Fibroblast of villous mesenchyme (primary cell): ENCODE data around the gene TBC1D22A. TPM values are rescaled to one million over a fixed set of nuclear protein-coding genes. Genes with fewer than 3 reads are reported as not detected.

Source experiments
- DNase-seq: peaks from one replicate; pipeline ENCODE4 v3.0.0-alpha.2; 2010; ENCODE audit warnings: low read depth
- H3K4me3 ChIP-seq: 2 replicates; pipeline ENCODE4 v1.5.1; 2011; ENCODE audit warnings: low read depth, mild to moderate bottlenecking, low read length
- total RNA-seq: library from RNA; depleted of rRNA; stranded (reverse); fragments of >200 nt; gene quantifications from 2 replicates; pipeline ENCODE4 v1.2.3, GENCODE V29; 2012
- TF ChIP-seq, protein P1 (sequence below): IDR thresholded peaks from 2 replicates; pipeline ENCODE4 v1.5.1; 2012; ENCODE audit warnings: low read depth, mild to moderate bottlenecking, low read length; ENCODE audit not compliant: insufficient read depth

Gene TBC1D22A
- total RNA-seq, 1 donor, result 12.5 TPM

DNA sequence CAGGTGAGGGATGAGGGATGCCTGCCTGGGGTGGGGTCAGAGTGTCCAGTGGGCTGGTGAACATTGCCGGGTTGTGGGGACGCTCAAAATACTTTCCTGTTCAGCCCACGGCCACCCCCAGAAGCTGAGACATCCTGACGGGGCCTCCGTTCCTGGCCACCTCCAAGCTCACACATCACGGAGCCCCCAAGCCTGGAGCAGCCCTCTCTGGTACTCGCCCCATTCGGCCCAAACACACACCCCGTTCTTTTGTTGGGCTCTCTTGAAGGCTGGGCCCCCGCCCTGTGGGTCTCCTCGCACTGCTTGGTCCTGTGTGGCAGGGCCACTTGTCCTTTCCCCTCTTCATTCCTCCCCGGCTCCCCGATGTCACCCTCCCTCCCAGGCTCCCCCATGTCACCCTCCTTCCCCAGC, 442.6 kb downstream of the TBC1D22A start:
- TF ChIP-seq, protein P1, sequence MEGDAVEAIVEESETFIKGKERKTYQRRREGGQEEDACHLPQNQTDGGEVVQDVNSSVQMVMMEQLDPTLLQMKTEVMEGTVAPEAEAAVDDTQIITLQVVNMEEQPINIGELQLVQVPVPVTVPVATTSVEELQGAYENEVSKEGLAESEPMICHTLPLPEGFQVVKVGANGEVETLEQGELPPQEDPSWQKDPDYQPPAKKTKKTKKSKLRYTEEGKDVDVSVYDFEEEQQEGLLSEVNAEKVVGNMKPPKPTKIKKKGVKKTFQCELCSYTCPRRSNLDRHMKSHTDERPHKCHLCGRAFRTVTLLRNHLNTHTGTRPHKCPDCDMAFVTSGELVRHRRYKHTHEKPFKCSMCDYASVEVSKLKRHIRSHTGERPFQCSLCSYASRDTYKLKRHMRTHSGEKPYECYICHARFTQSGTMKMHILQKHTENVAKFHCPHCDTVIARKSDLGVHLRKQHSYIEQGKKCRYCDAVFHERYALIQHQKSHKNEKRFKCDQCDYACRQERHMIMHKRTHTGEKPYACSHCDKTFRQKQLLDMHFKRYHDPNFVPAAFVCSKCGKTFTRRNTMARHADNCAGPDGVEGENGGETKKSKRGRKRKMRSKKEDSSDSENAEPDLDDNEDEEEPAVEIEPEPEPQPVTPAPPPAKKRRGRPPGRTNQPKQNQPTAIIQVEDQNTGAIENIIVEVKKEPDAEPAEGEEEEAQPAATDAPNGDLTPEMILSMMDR, result no peak
- no peak for DNase-seq
- H3K4me3 ChIP-seq, result no peak overlapping the region

DNA sequence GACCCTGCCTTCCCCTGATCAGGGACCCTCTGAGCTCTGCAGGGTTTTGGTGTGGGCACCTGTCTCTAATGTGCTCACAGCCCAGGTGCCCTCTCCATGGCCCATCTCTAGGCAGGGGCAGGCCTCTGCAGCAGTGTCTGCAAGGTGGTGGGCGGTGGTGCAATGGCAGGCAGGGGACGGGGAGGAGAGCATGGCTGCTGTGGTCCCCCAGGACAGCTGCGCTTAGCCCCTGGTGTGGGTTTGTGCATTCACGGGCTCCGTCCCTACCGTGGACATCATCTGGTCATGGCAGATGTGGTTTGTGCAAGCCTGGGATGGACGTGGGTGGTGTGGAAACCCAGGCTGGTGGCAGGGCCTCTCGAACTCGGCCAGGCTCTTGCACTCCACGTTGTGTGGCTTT, 443.1 kb downstream of the TBC1D22A start:
- no peak for DNase-seq
- TF ChIP-seq, protein P1, result no peak
- no peak overlapping the region for H3K4me3 ChIP-seq

DNA sequence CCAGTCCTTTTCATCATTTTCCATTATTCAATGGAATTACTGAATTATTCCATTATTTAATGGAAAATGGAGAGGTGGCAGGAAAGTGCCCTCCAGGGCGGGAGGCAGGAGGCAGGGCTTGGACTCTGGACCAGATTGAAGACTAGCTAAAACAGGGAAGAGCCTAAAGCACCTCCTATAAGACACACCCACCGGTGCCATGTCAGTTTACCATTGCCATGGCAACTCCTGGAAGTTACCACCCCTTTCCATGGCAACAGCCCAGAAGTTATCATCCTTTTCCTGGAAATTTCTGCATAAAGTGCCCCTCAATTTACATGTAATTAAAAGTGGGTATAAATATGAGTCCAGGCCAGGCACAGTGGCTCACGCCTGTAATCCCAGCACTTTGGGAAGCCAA, 443.7 kb downstream of the TBC1D22A start:
- no peak for DNase-seq
- TF ChIP-seq, protein P1, result no peak
- H3K4me3 ChIP-seq, result no peak overlapping the region

DNA sequence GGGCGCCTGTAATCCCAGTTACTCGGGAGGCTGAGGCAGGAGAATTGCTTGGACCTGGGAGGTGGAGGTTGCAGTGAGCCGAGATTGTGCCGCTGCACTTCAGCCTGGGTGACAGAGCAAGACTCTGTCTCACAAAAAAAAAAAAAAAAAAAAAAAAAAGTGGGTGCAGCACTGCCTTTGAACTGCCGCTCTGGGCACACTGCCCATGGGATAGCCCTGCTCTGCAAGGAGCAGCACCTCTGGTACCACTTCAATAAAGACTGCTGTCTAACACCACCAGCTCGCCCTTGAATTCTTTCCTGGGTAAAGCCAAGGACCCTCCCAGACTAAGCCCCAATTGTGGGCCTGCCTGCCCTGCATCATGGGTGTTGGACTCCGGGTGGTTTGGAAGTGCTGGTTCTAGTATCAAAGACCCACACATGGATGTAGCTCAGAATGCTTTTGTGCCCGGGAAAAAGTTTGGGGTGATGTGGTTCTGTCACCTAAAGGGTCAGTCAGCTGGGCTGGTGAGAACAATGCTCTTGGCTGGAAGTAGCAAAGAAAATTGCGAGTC, 444.3 kb downstream of the TBC1D22A start:
- no peak for DNase-seq
- TF ChIP-seq, protein P1, result no peak
- H3K4me3 ChIP-seq, result no peak overlapping the region

DNA sequence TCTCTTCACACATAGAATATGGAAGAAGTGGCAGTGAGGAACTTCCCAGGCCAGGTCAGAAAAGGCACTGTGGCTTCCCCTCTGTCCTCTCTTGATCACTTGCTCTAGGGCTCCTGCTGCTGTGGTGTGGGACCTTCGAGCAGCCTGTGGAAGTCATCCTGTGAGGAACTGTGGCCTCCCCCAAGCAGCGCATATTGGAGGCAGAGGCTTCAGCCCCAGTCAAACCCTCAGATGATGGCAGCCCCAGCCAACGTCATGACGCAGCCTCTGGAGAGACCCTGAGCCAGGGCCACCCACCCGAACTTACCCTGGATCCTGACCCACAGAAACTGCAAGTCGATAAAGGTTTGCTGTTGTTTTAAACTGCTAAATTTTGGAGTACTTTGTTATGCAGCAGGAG, 444.9 kb downstream of the TBC1D22A start:
- no peak overlapping the region for H3K4me3 ChIP-seq
- TF ChIP-seq, protein P1, result no peak
- DNase-seq, result no peak

DNA sequence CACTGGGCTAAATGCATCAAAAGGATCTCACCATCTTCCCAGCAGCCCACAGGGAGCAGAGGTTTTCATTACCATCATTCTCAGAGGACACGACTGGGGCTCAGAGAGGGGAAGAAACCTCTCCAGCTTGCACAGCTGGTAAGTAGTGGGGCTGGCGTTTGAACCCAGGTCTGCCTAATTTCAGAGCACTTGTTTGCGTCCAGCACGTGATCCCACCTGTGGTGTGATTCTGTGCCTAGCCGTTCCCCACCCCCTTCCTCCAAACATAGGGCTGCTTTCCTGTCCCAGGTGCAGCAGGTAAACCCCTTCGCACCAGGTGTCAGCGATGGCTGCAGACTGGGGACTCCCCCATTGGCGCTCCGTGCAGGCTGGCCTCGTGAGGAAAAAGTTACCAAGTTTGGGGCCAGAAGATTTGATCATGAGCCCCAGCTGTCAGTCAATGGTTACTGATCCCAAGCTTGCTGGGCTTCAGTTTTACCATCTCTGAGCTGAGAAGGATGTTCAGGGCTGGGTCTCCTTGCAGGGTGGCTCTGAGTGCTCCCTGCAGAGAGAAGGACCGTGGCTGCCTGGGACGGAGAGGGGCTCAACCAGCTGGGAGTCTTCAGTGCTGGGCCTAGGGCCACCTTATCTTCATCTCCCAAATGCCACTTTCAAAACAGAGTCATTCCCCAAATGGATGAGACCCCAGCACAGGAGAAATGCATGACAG, 445.6 kb downstream of the TBC1D22A start:
- TF ChIP-seq, protein P1, result no peak
- DNase-seq, result no peak
- no peak overlapping the region for H3K4me3 ChIP-seq
